Measurements from ENCODE around the gene SIRT7. TPM values are rescaled to one million over a fixed set of nuclear protein-coding genes. Genes with fewer than 3 reads are reported as not detected.
"Not testable (repeated sequence)": the region's sequence is repeated elsewhere in the genome, so short reads cannot be mapped to it uniquely, and the experiment has no call there.

SIRT7 gene
- polyA plus RNA-seq, 12 donors = 4.1 to 15.8 (median 6.4) TPM; not detected in 1

GRCh38 chr17:81922566-81923301 lies 4.8 kb upstream of the SIRT7 start:
- no peak for DNase-seq

GRCh38 chr17:81921996-81922565 lies 4.1 kb upstream of the SIRT7 start:
- no peak for DNase-seq

- no peak for DNase-seq
These were observed 3.5 kb upstream of the SIRT7 start for GRCh38 chr17:81921537-81921862.

- DNase-seq = no peak
These were observed 2.9 kb upstream of the SIRT7 start for GRCh38 chr17:81920612-81921536.

- DNase-seq = no peak
These were observed 1.0 kb upstream of the SIRT7 start for GRCh38 chr17:81918832-81919545.

- DNase-seq = not testable (repeated sequence)
These were observed 325 bp upstream of the SIRT7 start for GRCh38 chr17:81918333-81918669.

GRCh38 chr17:81916234-81917001 lies 1.6 kb downstream of the SIRT7 start:
- no peak for DNase-seq

GRCh38 chr17:81915331-81915730 lies 2.6 kb downstream of the SIRT7 start:
- no peak for DNase-seq

- DNase-seq = no peak
These were observed 3.7 kb downstream of the SIRT7 start for GRCh38 chr17:81914103-81914850.

- no peak for DNase-seq
These were observed 4.4 kb downstream of the SIRT7 start for GRCh38 chr17:81913394-81914102.

- DNase-seq = no peak
These were observed 5.3 kb downstream of the SIRT7 start for GRCh38 chr17:81912441-81913309.

- DNase-seq = no peak
These were observed 6.0 kb downstream of the SIRT7 start for GRCh38 chr17:81911969-81912368.

- peak; percentile 84 for DNase-seq
These were observed 6.6 kb downstream of the SIRT7 start, which contains the start of gene PCYT2 for GRCh38 chr17:81911277-81911961. TSS of gene PCYT2 (minus strand) at chr17:81911399. CDS start at chr17:81911355, 44 bp downstream.

GRCh38 chr17:81910840-81911276 lies 7.1 kb downstream of the SIRT7 start:
- DNase-seq = no peak

- no peak for DNase-seq
These were observed 7.8 kb downstream of the SIRT7 start for GRCh38 chr17:81909966-81910839.

GRCh38 chr17:81909231-81909630 lies 8.7 kb downstream of the SIRT7 start:
- DNase-seq = no peak

- no peak for DNase-seq
These were observed 9.2 kb downstream of the SIRT7 start for GRCh38 chr17:81908793-81909192.
